Raji (cell line): ENCODE measurements around the gene FOXO1.

Experiments used
- POLR2A ChIP-seq: IDR thresholded peaks from 2 replicates; pipeline ENCODE4 v1.6.1; 2011; ENCODE audit warnings: low read depth, low read length, control low read depth; ENCODE audit not compliant: insufficient read depth

FOXO1 gene

GRCh38 chr13:40588101-40588500, 78.3 kb downstream of the FOXO1 start:
- no peak for TF ChIP-seq POLR2A

GRCh38 chr13:40586886-40587565, 79.4 kb downstream of the FOXO1 start:
- TF ChIP-seq POLR2A, result no peak

GRCh38 chr13:40585911-40586471, 80.5 kb downstream of the FOXO1 start:
- TF ChIP-seq POLR2A, result no peak

GRCh38 chr13:40583738-40584137, 82.7 kb downstream of the FOXO1 start:
- TF ChIP-seq POLR2A, result no peak

GRCh38 chr13:40582531-40582930, 83.9 kb downstream of the FOXO1 start:
- TF ChIP-seq POLR2A, result no peak

- no peak for TF ChIP-seq POLR2A
Observed at GRCh38 chr13:40581277-40581579, 85.2 kb downstream of the FOXO1 start.

GRCh38 chr13:40580566-40581276, 85.7 kb downstream of the FOXO1 start:
- TF ChIP-seq POLR2A, result no peak

- TF ChIP-seq POLR2A, result no peak
Observed at GRCh38 chr13:40579535-40579934, 86.9 kb downstream of the FOXO1 start.

GRCh38 chr13:40578055-40578454, 88.4 kb downstream of the FOXO1 start:
- TF ChIP-seq POLR2A, result no peak

- no peak for TF ChIP-seq POLR2A
Observed at GRCh38 chr13:40576369-40576768, 90.1 kb downstream of the FOXO1 start.

GRCh38 chr13:40572961-40573360, 93.5 kb downstream of the FOXO1 start:
- TF ChIP-seq POLR2A, result no peak

- no peak for TF ChIP-seq POLR2A
Observed at GRCh38 chr13:40571338-40571963, 95.0 kb downstream of the FOXO1 start.

- no peak for TF ChIP-seq POLR2A
Observed at GRCh38 chr13:40570930-40571329, 95.5 kb downstream of the FOXO1 start.

GRCh38 chr13:40569024-40569350, 97.5 kb downstream of the FOXO1 start:
- no peak for TF ChIP-seq POLR2A

GRCh38 chr13:40568246-40569023, 98.0 kb downstream of the FOXO1 start:
- TF ChIP-seq POLR2A, result no peak

- no peak for TF ChIP-seq POLR2A
Observed at GRCh38 chr13:40566811-40567210, 99.6 kb downstream of the FOXO1 start.
